GM21529 (cell line): Measurements from ENCODE around the gene ADAMTS12.
A peak's percentile ranks its signal among the peaks of the same experiment; 100 is the strongest.

ENCODE experiments used
- ATAC-seq: cut with Tn5 transposase; IDR thresholded peaks from one replicate; pipeline ENCODE4 v1.9.1; 2021; ENCODE audit not compliant: unreplicated experiment

The ADAMTS12 gene

GRCh38 chr5:33675958-33676464 lies 215.8 kb downstream of the ADAMTS12 start:
- ATAC-seq, result peak; percentile 71

- ATAC-seq, result no peak
These were observed 220.0 kb downstream of the ADAMTS12 start for GRCh38 chr5:33671700-33672291.

- no peak for ATAC-seq
These were observed 228.9 kb downstream of the ADAMTS12 start for GRCh38 chr5:33662722-33663427.

- ATAC-seq, result no peak
These were observed 232.1 kb downstream of the ADAMTS12 start for GRCh38 chr5:33659526-33660169.

- no peak for ATAC-seq
These were observed 233.9 kb downstream of the ADAMTS12 start for GRCh38 chr5:33657804-33658440.

GRCh38 chr5:33657176-33657575 lies 234.6 kb downstream of the ADAMTS12 start:
- ATAC-seq, result no peak

GRCh38 chr5:33650911-33651310 lies 240.9 kb downstream of the ADAMTS12 start:
- no peak for ATAC-seq

GRCh38 chr5:33649549-33650482 lies 242.0 kb downstream of the ADAMTS12 start:
- ATAC-seq, result no peak

GRCh38 chr5:33641744-33642505 lies 249.9 kb downstream of the ADAMTS12 start:
- ATAC-seq, result no peak

GRCh38 chr5:33639474-33639873 lies 252.3 kb downstream of the ADAMTS12 start:
- ATAC-seq, result no peak

GRCh38 chr5:33637011-33637410 lies 254.8 kb downstream of the ADAMTS12 start:
- ATAC-seq, result no peak

GRCh38 chr5:33635582-33635981 lies 256.2 kb downstream of the ADAMTS12 start:
- ATAC-seq, result no peak

GRCh38 chr5:33633699-33634098 lies 258.1 kb downstream of the ADAMTS12 start:
- ATAC-seq, result no peak

GRCh38 chr5:33631786-33632185 lies 260.0 kb downstream of the ADAMTS12 start:
- peak; percentile 98 for ATAC-seq

- ATAC-seq, result no peak
These were observed 260.7 kb downstream of the ADAMTS12 start for GRCh38 chr5:33631139-33631538.

GRCh38 chr5:33629999-33630398 lies 261.8 kb downstream of the ADAMTS12 start:
- no peak for ATAC-seq

GRCh38 chr5:33628796-33629195 lies 263.0 kb downstream of the ADAMTS12 start:
- ATAC-seq, result no peak

GRCh38 chr5:33621514-33621913 lies 270.3 kb downstream of the ADAMTS12 start:
- ATAC-seq, result no peak

- ATAC-seq, result no peak
These were observed 277.8 kb downstream of the ADAMTS12 start for GRCh38 chr5:33614039-33614438.

GRCh38 chr5:33612386-33612785 lies 279.4 kb downstream of the ADAMTS12 start:
- ATAC-seq, result no peak
